ENCODE measurements around the gene LTF. TPM values are rescaled to one million over a fixed set of nuclear protein-coding genes. Genes with fewer than 3 reads are reported as not detected.

LTF gene
- not detected in 5 replicates for total RNA-seq (2022; extraction: Qiagen RNA extraction; ENCODE audit: low read depth)

GRCh38 chr3:46464326-46465195 is at the start of gene LTF:
TSS of gene LTF (minus strand) at chr3:46464905. CDS start at chr3:46464867, 38 bp downstream.

GRCh38 chr3:46497556-46498265 is 33.0 kb upstream of the LTF start, which contains the start of gene RTP3:
TSS of gene RTP3 (plus strand) at chr3:46497976. CDS start at chr3:46498063, 87 bp downstream.

DNA sequence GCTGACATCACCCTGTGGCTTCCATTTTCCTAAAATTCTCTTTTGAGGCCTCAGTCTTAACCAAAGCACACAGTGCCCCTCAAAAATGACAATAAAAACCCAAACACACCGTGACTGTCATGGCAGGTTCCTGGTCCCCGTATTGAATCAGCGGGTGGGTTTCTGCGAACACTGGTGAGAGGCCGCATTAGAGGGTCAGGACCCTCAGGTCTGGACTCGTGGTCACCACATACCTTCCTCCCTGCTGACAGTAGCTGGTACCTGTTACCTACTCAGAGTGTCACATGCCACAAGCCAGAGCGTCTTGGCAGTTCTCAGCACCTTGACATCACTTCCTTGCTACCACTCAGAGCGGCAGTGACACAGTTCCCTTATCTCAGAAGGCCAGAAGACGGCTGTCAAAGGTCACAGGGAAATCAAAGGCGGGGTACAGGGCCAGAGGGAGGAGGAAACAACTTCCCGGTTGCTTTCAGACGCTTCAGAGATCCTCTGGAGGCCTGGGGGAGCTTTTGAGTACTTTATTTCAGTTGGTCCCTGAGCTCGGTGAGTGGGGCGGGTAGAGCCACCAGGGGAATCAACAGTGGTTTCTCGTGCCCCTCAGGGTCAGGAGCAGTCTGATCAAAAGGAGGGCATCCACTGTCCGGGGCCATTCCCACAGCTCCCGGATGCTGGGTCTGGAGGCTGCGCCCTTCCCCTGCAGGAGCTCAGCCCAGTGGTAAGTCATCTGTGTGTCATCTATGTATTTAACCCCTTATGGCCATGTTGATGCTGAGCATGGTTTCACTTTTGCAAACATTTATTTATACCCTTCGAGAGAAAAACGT is 57.7 kb downstream of the LTF start, which contains the start of the genes CCR5AS and CCRL2:
Gene CCR5AS (minus strand): TSS at position 279 of the 824 bp plus-strand sequence.
Gene CCRL2 (plus strand): TSS at position 472 of the 824 bp plus-strand sequence. CDS start 821 bp downstream, outside the sequence.

Other genes with a start within 250 kb of the LTF start
- gene CCR3, start 222.4 kb downstream of the LTF start, total RNA-seq (2022; extraction: Qiagen RNA extraction; ENCODE audit: low read depth), result not detected in 5 replicates
- gene CCR2, start 110.8 kb downstream of the LTF start, total RNA-seq (2022; extraction: Qiagen RNA extraction; ENCODE audit: low read depth), result not detected in 5 replicates
- not detected in 5 replicates for gene CCR5, start 94.0 kb downstream of the LTF start, total RNA-seq (2022; extraction: Qiagen RNA extraction; ENCODE audit: low read depth)
- gene CCRL2, start 57.6 kb downstream of the LTF start, total RNA-seq (2022; extraction: Qiagen RNA extraction; ENCODE audit: low read depth), result 0.09 to 0.15 TPM in 2 of 5 replicates, not detected in the others
- gene RTP3, start 33.1 kb upstream of the LTF start, total RNA-seq (2022; extraction: Qiagen RNA extraction; ENCODE audit: low read depth), result not detected in 5 replicates
- not detected in 5 replicates for gene LRRC2, start 101.4 kb upstream of the LTF start, total RNA-seq (2022; extraction: Qiagen RNA extraction; ENCODE audit: low read depth)
- not detected in 5 replicates for gene FAM240A, start 147.6 kb upstream of the LTF start, total RNA-seq (2022; extraction: Qiagen RNA extraction; ENCODE audit: low read depth)
- gene ALS2CL, start 228.8 kb upstream of the LTF start, total RNA-seq (2022; extraction: Qiagen RNA extraction; ENCODE audit: low read depth), result 5.8 to 9.4 TPM (median 8.6 TPM) in 5 replicates
- 0.13 to 0.28 TPM (median 0.22 TPM) in 5 replicates for gene TMIE, start 236.5 kb upstream of the LTF start, total RNA-seq (2022; extraction: Qiagen RNA extraction; ENCODE audit: low read depth)